GM19397 (cell line): ENCODE data around the gene LRFN2.

Source experiments
- ATAC-seq: cut with Tn5 transposase; IDR thresholded peaks from one replicate; pipeline ENCODE4 v1.9.1; 2021; ENCODE audit warnings: mild to moderate bottlenecking, moderate library complexity; ENCODE audit not compliant: unreplicated experiment

The LRFN2 gene

GRCh38 chr6:40353197-40353966 lies 233.8 kb downstream of the LRFN2 start:
- no peak for ATAC-seq

GRCh38 chr6:40352527-40353170 lies 234.5 kb downstream of the LRFN2 start:
- no peak for ATAC-seq

- ATAC-seq: no peak
Observed at GRCh38 chr6:40352006-40352405, 235.2 kb downstream of the LRFN2 start.

- ATAC-seq: no peak
Observed at GRCh38 chr6:40350747-40351217, 236.4 kb downstream of the LRFN2 start.

- no peak for ATAC-seq
Observed at GRCh38 chr6:40349901-40350746, 237.0 kb downstream of the LRFN2 start.

GRCh38 chr6:40349123-40349900 lies 237.9 kb downstream of the LRFN2 start:
- no peak for ATAC-seq

- ATAC-seq: no peak
Observed at GRCh38 chr6:40348591-40348990, 238.6 kb downstream of the LRFN2 start.

- ATAC-seq: no peak
Observed at GRCh38 chr6:40347571-40348011, 239.6 kb downstream of the LRFN2 start.

GRCh38 chr6:40346246-40346645 lies 240.9 kb downstream of the LRFN2 start:
- no peak for ATAC-seq

GRCh38 chr6:40344566-40345167 lies 242.5 kb downstream of the LRFN2 start:
- no peak for ATAC-seq

- no peak for ATAC-seq
Observed at GRCh38 chr6:40343877-40344565, 243.1 kb downstream of the LRFN2 start.

- ATAC-seq: no peak
Observed at GRCh38 chr6:40343318-40343876, 243.8 kb downstream of the LRFN2 start.

GRCh38 chr6:40342723-40343122 lies 244.4 kb downstream of the LRFN2 start:
- no peak for ATAC-seq

- no peak for ATAC-seq
Observed at GRCh38 chr6:40341726-40342125, 245.4 kb downstream of the LRFN2 start.
